ENCODE measurements around the gene TAF1C.

TAF1C gene

DNA sequence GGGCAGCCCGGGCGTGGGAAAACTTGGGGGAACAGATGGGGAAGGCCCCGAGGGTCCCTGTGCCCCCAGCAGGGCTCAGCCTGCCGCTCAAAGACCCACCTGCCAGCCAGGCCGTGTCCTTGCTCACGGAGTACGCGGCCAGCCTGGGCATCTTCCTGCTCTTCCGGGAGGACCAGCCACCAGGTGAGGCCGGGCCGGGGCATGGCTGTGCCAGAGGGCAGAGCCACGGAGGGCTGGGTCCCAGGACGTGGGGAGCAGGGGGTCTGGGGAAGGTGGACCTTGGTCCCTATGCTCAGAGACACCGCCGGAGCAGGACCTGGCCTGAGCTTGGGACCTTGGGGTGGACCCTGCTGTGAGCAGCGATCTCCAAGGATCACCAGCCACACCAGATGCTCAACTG lies 4.6 kb upstream of the TAF1C start:
- no peak overlapping the region for H3K4me2 ChIP-seq (ENCODE audit: low read depth, low read length)

DNA sequence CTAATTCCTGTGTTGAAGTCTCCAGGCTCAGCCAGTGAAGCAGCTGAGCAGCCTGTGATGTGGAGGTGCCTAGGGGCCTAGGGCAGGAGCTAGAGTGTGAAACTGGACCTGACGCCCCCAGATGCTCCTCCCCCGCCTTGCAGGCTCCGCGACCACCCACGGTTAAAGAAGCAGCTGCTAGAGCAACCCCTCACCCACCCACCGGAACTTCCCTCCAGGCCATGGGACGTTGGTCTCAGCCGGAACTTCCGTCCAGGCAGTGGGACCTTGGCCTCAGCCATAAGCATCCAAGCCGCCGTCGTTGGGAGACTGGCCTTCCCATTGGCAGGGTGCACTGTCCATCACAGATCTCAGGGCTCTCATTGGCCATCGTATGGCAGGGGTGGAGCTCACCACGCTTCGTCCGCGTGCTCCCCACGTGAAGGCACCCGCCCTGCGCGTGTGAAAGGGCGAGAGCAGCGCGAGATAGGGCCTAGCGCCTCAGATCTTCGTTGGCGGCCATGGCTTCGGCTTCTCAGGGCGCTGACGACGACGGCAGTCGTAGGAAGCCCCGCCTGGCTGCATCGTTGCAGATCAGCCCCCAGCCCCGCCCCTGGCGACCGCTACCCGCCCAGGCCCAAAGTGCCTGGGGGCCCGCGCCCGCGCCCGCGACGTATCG lies 4.0 kb upstream of the TAF1C start, which contains the start of gene ADAD2:
ADAD2 (plus strand) TSS at position 427 of the 658 bp plus-strand sequence; CDS start at position 501, 74 bp downstream.
- DNase-seq, result no peak
- TF ChIP-seq EZH2phosphoT487 (IDR thresholded peaks at IDR 0.05; ENCODE audit: low read length), result no peak
- TF ChIP-seq, protein P1, sequence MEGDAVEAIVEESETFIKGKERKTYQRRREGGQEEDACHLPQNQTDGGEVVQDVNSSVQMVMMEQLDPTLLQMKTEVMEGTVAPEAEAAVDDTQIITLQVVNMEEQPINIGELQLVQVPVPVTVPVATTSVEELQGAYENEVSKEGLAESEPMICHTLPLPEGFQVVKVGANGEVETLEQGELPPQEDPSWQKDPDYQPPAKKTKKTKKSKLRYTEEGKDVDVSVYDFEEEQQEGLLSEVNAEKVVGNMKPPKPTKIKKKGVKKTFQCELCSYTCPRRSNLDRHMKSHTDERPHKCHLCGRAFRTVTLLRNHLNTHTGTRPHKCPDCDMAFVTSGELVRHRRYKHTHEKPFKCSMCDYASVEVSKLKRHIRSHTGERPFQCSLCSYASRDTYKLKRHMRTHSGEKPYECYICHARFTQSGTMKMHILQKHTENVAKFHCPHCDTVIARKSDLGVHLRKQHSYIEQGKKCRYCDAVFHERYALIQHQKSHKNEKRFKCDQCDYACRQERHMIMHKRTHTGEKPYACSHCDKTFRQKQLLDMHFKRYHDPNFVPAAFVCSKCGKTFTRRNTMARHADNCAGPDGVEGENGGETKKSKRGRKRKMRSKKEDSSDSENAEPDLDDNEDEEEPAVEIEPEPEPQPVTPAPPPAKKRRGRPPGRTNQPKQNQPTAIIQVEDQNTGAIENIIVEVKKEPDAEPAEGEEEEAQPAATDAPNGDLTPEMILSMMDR (IDR thresholded peaks at IDR 0.05; ENCODE audit: low read length), result no peak
- TF ChIP-seq EZH2 (optimal IDR thresholded peaks at IDR 0.05; ENCODE audit: low read depth, low read length), result no peak
- H3K9me3 ChIP-seq (replicated peaks; ENCODE audit: insufficient read depth, low read length), result no peaks in the 10 kb centered on the region
- no peaks in the 10 kb centered on the region for H3K36me3 ChIP-seq (replicated peaks; ENCODE audit: insufficient read depth, low read length)
- H3K27ac ChIP-seq (ENCODE audit: low read length), result no peak within 1 kb of the TSS
- H4K20me1 ChIP-seq (ENCODE audit: insufficient read depth, low read length), result no peaks in the 10 kb centered on the region
- no peak within 1 kb of the TSS for H2AFZ ChIP-seq (ENCODE audit: low read length)
- peaks cover 10% of the 10 kb centered on the region for H3K79me2 ChIP-seq (ENCODE audit: low read length)
- H3K4me1 ChIP-seq (ENCODE audit: low read length), result no peaks in the 10 kb centered on the region
- H3K4me3 ChIP-seq (ENCODE audit: low read length), result no peak within 1 kb of the TSS
- no peaks in the 10 kb centered on the region for H3K9me2 ChIP-seq (replicated peaks; ENCODE audit: insufficient read depth, low read length)
- no peaks in the 10 kb centered on the region for H3F3A ChIP-seq (ENCODE audit: insufficient read depth, low read length)
- no peak within 1 kb of the TSS for H3K9ac ChIP-seq (ENCODE audit: low read length)
- H3K4me2 ChIP-seq (ENCODE audit: low read depth, low read length), result no peak within 1 kb of the TSS
- no peaks in the 10 kb centered on the region for H3K27me3 ChIP-seq (replicated peaks; ENCODE audit: insufficient read depth, low read length)

More for the DNA sequence above, 4.6 kb upstream of the TAF1C start:
- Histone ChIP-seq H2AFZ (ENCODE audit: low read length) (no peak overlapping the region), H3K79me2 (ENCODE audit: low read length) (peaks cover 4% of the 10 kb centered on the region), H3K4me1 (ENCODE audit: low read length) (no peaks in the 10 kb centered on the region), H3K9me3 (replicated peaks; ENCODE audit: insufficient read depth, low read length) (no peaks in the 10 kb centered on the region), H3K36me3 (replicated peaks; ENCODE audit: insufficient read depth, low read length) (no peaks in the 10 kb centered on the region), H3K9me2 (replicated peaks; ENCODE audit: insufficient read depth, low read length) (no peaks in the 10 kb centered on the region), H3K27me3 (replicated peaks; ENCODE audit: insufficient read depth, low read length) (no peaks in the 10 kb centered on the region), H3K9ac (ENCODE audit: low read length) (no peak overlapping the region), H3K4me3 (ENCODE audit: low read length) (no peak overlapping the region), H4K20me1 (ENCODE audit: insufficient read depth, low read length) (no peaks in the 10 kb centered on the region), H3K27ac (ENCODE audit: low read length) (no peak overlapping the region), H3F3A (ENCODE audit: insufficient read depth, low read length) (no peaks in the 10 kb centered on the region)
- TF ChIP-seq EZH2 (optimal IDR thresholded peaks at IDR 0.05; ENCODE audit: low read depth, low read length), result no peak
- no peak for TF ChIP-seq EZH2phosphoT487 (IDR thresholded peaks at IDR 0.05; ENCODE audit: low read length)
- TF ChIP-seq, protein P1 (IDR thresholded peaks at IDR 0.05; ENCODE audit: low read length), result no peak
- DNase-seq, result no peak

DNA sequence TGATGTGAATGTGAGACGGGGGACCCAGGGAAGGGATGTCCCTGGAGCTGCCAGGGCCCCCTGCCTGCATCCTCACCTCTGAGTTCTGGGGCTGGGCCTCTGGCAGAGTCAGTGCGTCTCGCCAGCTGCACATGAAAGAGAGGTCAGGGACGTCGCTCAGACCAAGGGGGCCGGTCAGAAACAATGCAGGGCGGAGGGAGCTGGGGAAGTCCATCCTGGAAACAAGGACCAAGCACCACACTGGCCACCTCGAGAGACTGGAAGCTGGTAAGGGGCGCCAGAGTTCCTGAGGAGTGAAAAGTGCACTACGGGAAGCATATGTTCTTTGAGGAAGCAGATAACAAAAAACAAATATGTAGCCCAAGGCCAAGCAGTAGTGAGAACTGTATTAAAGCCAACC lies 2.1 kb downstream of the TAF1C start:
- no peak for DNase-seq
- Histone ChIP-seq H3K27me3 (replicated peaks; ENCODE audit: insufficient read depth, low read length) (no peaks in the 10 kb centered on the region), H3K9ac (ENCODE audit: low read length) (no peak overlapping the region), H3K9me2 (replicated peaks; ENCODE audit: insufficient read depth, low read length) (no peaks in the 10 kb centered on the region), H3K4me1 (ENCODE audit: low read length) (no peaks in the 10 kb centered on the region), H2AFZ (ENCODE audit: low read length) (no peak overlapping the region), H3K9me3 (replicated peaks; ENCODE audit: insufficient read depth, low read length) (no peaks in the 10 kb centered on the region), H4K20me1 (ENCODE audit: insufficient read depth, low read length) (no peaks in the 10 kb centered on the region), H3F3A (ENCODE audit: insufficient read depth, low read length) (no peaks in the 10 kb centered on the region), H3K27ac (ENCODE audit: low read length) (no peak overlapping the region), H3K79me2 (ENCODE audit: low read length) (peaks cover 27% of the 10 kb centered on the region), H3K4me3 (ENCODE audit: low read length) (no peak overlapping the region), H3K36me3 (replicated peaks; ENCODE audit: insufficient read depth, low read length) (no peaks in the 10 kb centered on the region), H3K4me2 (ENCODE audit: low read depth, low read length) (no peak overlapping the region)
- TF ChIP-seq EZH2 (optimal IDR thresholded peaks at IDR 0.05; ENCODE audit: low read depth, low read length) (no peak), EZH2phosphoT487 (IDR thresholded peaks at IDR 0.05; ENCODE audit: low read length) (no peak)
- TF ChIP-seq, protein P1 (IDR thresholded peaks at IDR 0.05; ENCODE audit: low read length), result no peak
